IMR-90 (cell line): ENCODE measurements around the gene MTPN.

Experiments
- BHLHE40 ChIP-seq: fragments of 150-350 bp; IDR thresholded peaks from 2 replicates; pipeline ENCODE4 v1.6.1; 2016; ENCODE audit warnings: mild to moderate bottlenecking, low read depth, low read length
- CEBPB ChIP-seq: IDR thresholded peaks from 2 replicates; pipeline ENCODE4 v1.6.1; 2012; ENCODE audit warnings: low read depth, low read length, improper control_type of control experiment
- CTCF ChIP-seq: conservative IDR thresholded peaks from 2 replicates; pipeline ENCODE4 v1.5.1; 2012; ENCODE audit warnings: mild to moderate bottlenecking, low read depth, low read length, improper control_type of control experiment
- FOS ChIP-seq: fragments of 150-350 bp; IDR thresholded peaks from 2 replicates; pipeline ENCODE4 v1.6.1; 2016; ENCODE audit warnings: low read depth, low read length
- MAZ ChIP-seq: IDR thresholded peaks from 2 replicates; pipeline ENCODE4 v1.6.1; 2012; ENCODE audit warnings: low read depth, mild to moderate bottlenecking, low read length, improper control_type of control experiment, moderate library complexity, borderline replicate concordance
- MXI1 ChIP-seq: IDR thresholded peaks from 2 replicates; pipeline ENCODE4 v1.6.1; 2012; ENCODE audit warnings: low read depth, mild to moderate bottlenecking, low read length, moderate library complexity, borderline replicate concordance
- POLR2A ChIP-seq: IDR thresholded peaks from 2 replicates; pipeline ENCODE4 v1.6.1; 2012; ENCODE audit warnings: mild to moderate bottlenecking, low read depth, low read length
- RAD21 ChIP-seq: IDR thresholded peaks from 2 replicates; pipeline ENCODE4 v1.6.1; 2012; ENCODE audit warnings: low read length, improper control_type of control experiment
- RCOR1 ChIP-seq: IDR thresholded peaks from 2 replicates; pipeline ENCODE4 v1.6.1; 2012; ENCODE audit warnings: mild to moderate bottlenecking, low read length, improper control_type of control experiment; ENCODE audit not compliant: insufficient replicate concordance
- RFX5 ChIP-seq: IDR thresholded peaks from 2 replicates; pipeline ENCODE4 v1.8.0; 2012; ENCODE audit warnings: low read depth, mild to moderate bottlenecking, low read length, moderate library complexity
- SMC3 ChIP-seq: fragments of 150-350 bp; IDR thresholded peaks from 2 replicates; pipeline ENCODE4 v1.6.1; 2016; ENCODE audit warnings: low read depth, mild to moderate bottlenecking, antibody characterized with exemption, low read length, moderate library complexity
- USF2 ChIP-seq: fragments of 150-350 bp; IDR thresholded peaks from 2 replicates; pipeline ENCODE4 v1.6.1; 2017; ENCODE audit warnings: mild to moderate bottlenecking, antibody characterized with exemption, low read length, low read depth

- TF ChIP-seq CTCF, result no peak
- no peak for TF ChIP-seq POLR2A
- TF ChIP-seq RAD21, result no peak
- TF ChIP-seq RFX5, result no peak
- TF ChIP-seq SMC3, result no peak
- no peak for TF ChIP-seq USF2
- TF ChIP-seq FOS, result no peak
- no peak for TF ChIP-seq BHLHE40
- no peak for TF ChIP-seq MXI1
- TF ChIP-seq CEBPB, result no peak
- no peak for TF ChIP-seq MAZ
- no peak for TF ChIP-seq RCOR1
These were observed 57.9 kb downstream of the MTPN start for GRCh38 chr7:135919071-135919841.
